Gastrocnemius medialis (tissue), 4 donors: ENCODE data around the gene ASB17.

ENCODE experiments used
- POLR2A ChIP-seq, 2 donors: fragments of 450-650 bp; IDR thresholded peaks; one replicate each; pipeline ENCODE4 v1.6.1; 2017; ENCODE audit warnings: antibody characterized with exemption in 2 of 2, mild to moderate bottlenecking in 2 of 2, moderate library complexity in 2 of 2
- TF ChIP-seq, protein P1 (sequence below), 5 experiments: fragments of 450-650 bp in 3 of 5; fragments of 200-600 bp in 2 of 5; sonication (generic) in 2 of 5; IDR thresholded peaks in 4 of 5; conservative IDR thresholded peaks in 1 of 5; 1 replicate in 4 of 5; 2 replicates in 1 of 5; pipeline ENCODE4 v1.5.1; 2016 to 2019; ENCODE audit warnings: antibody characterized with exemption in 5 of 5, mild to moderate bottlenecking in 3 of 5, moderate library complexity in 3 of 5

DNA sequence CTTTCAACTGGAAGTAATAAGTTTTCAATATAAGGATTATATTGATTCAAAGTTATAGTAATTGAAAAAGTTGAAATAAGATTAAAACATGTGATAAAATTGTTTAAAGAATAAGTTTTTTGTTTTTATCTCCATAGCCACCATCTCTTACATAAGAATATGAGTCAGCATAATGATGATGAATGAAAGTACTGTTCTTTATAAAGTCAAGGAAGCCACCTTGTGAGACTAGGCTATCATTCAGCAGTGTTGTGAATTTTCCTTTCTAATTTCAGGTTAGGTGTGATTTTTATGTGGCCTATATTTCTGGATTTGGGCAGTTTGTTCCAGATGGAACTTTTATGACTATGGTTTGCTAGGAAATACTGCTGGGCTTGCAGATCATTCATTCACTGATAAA lies 22.4 kb upstream of the ASB17 start:
- TF ChIP-seq POLR2A (IDR thresholded peaks at IDR 0.05) = no peak
- TF ChIP-seq, protein P1, sequence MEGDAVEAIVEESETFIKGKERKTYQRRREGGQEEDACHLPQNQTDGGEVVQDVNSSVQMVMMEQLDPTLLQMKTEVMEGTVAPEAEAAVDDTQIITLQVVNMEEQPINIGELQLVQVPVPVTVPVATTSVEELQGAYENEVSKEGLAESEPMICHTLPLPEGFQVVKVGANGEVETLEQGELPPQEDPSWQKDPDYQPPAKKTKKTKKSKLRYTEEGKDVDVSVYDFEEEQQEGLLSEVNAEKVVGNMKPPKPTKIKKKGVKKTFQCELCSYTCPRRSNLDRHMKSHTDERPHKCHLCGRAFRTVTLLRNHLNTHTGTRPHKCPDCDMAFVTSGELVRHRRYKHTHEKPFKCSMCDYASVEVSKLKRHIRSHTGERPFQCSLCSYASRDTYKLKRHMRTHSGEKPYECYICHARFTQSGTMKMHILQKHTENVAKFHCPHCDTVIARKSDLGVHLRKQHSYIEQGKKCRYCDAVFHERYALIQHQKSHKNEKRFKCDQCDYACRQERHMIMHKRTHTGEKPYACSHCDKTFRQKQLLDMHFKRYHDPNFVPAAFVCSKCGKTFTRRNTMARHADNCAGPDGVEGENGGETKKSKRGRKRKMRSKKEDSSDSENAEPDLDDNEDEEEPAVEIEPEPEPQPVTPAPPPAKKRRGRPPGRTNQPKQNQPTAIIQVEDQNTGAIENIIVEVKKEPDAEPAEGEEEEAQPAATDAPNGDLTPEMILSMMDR (IDR thresholded peaks at IDR 0.05 in 4 of 5, conservative IDR thresholded peaks at IDR 0.05 in 1 of 5) = no peak
